ENCODE results near the gene NFYB. TPM values are rescaled to one million over a fixed set of nuclear protein-coding genes. Genes with fewer than 3 reads are reported as not detected.

Gene NFYB
- total RNA-seq, result 10 to 100 TPM; 27.2 to 47.8 (median 38.2) TPM

DNA sequence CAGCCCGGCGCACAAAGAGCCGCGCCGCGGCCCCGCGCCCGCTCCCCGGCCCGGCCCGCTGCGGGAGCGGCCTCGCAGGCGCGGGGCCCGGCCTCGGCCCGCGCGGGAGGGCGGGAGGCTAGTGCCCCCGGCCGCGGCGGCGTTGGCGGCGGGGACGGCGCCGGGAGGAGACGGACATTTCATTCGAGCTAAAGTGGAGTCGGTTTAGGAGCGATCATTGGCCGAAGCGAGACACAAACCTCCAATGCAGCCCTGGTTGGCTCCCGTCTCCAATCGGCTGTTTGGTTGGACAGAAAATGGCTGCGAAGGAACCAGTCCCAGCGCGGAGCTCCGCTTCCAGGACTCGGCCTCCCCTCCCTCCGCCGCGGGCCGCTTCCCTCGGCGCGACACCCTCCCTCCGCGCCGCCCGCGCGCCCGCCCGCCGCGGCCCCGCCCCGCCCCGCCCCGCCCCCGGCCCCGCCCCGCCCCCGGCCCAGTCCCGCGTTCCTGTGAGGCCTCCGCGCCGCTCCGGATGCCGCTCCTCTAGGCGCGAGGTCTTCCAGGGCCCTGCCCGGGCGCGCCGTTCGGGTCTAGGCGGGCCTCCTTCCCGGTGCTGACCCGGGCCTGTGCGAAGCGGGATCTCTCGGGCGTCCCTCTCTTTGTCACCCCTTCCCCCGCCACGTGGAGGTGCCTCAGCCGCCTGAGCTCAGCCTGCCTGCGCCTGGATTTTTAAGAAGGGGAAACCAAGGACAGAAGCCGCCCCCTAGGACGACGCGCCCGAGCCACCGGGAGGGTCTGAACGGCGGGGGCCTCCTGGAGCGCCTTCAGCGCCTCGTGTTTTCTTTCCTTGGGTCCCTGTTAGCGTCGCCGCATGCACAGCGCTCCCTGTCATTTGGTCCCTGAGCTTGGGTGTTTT, at the start of gene NFYB:
Gene NFYB (minus strand): TSS at position 309 of the 895 bp plus-strand sequence. CDS start 2,757 bp downstream, outside the sequence.
- no peak for TF ChIP-seq CTCF (IDR thresholded peaks at IDR 0.05; ENCODE audit: low read depth)

GRCh38 chr12:104187446-104188155, 49.6 kb upstream of the NFYB start:
- TF ChIP-seq CTCF (IDR thresholded peaks at IDR 0.05; ENCODE audit: low read depth), result no peak

GRCh38 chr12:104183443-104183842, 45.4 kb upstream of the NFYB start:
- no peak for TF ChIP-seq CTCF (IDR thresholded peaks at IDR 0.05; ENCODE audit: low read depth)

DNA sequence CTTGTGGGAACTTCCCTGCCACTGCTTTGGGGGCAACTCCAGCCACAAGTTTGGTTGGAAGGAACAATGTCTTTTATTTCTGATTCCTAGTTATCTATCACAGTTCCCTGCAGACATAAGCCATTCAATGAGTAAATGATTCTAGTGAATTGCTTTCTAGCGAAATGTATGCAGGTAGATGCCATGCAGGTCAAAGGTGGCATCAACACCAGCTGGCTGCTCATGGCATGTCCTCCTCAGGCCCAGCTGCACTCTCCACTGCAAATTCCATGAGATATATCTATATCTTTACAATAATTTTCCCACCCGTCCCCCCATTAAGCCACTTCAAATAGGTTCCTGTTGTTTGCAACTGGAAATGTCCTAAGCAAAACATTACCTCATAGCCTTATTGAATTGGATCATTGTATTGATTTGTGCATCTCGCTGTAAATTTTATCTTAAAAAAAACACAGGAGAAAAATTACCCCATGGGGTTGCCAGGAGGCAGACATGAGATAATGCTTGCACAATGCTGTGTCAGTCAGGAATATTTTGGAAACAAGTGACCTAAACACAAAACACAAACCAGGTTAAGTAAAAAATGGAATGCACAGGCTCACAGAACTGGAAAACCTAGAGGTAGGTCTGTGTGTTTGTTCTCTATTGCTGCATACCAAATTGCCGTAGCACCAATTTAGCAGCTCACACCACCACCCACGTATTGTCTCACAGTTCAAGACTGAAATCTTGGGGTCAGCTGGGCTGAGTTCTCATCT, 44.8 kb upstream of the NFYB start:
- no peak for TF ChIP-seq CTCF (IDR thresholded peaks at IDR 0.05; ENCODE audit: low read depth)

DNA sequence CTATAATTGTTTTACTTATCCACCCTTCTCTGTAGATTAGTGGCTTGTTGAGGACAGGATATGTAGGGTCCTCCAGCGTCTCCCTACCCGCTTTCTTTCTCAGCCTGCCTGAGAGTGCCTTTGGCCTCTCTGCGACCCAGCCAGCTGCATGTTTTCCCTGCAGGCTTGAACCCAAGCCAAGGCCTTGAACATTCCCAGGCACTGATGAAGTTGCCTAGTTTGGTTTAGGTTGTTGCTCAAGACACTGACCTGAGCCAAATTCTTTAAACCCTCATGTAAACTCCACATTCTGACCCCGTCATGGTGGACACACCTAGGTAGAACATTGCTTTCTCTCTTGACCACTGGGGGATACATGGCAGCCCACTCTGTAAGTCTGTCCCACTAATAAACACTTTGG, 44.1 kb upstream of the NFYB start:
- TF ChIP-seq CTCF (IDR thresholded peaks at IDR 0.05; ENCODE audit: low read depth), result no peak

GRCh38 chr12:104181313-104181712, 43.3 kb upstream of the NFYB start:
- TF ChIP-seq CTCF (IDR thresholded peaks at IDR 0.05; ENCODE audit: low read depth), result no peak

All from subcutaneous adipose tissue (tissue), 4 donors.